A204.1 (cell line): ENCODE measurements around the gene MYB.
"Not testable (repeated sequence)": the region's sequence is repeated elsewhere in the genome, so short reads cannot be mapped to it uniquely, and the experiment has no call there.

ENCODE experiments used
- FAIRE-seq: peaks from 2 replicates; lab custom pipeline; 2012; peaks lifted over from hg19 to GRCh38; lab: Jason Lieb, UNC

The MYB gene

GRCh38 chr6:135180542-135181332, at the start of gene MYB:
TSS of gene MYB (plus strand) at chr6:135181308. CDS start at chr6:135181514, 206 bp downstream.
- no peak for FAIRE-seq

DNA sequence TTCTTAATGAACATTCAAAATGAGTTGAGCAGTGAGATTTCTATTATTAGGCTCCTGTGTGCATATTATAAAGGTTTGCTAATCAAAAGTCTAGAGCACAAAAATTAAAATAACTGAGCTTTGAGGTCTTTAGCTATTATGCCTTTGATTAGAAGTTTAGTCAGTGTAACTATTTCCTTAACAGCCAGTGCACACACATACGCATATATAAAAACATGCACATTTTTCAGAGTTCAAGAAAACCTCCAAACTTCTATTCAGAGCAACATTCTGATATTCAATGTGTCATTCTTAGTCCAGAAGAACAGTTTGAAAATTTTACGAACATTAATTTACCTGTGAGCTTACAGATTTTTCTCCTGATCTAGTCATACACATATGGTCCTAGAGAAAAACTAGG, 48.3 kb upstream of the MYB start:
- FAIRE-seq: no peak

DNA sequence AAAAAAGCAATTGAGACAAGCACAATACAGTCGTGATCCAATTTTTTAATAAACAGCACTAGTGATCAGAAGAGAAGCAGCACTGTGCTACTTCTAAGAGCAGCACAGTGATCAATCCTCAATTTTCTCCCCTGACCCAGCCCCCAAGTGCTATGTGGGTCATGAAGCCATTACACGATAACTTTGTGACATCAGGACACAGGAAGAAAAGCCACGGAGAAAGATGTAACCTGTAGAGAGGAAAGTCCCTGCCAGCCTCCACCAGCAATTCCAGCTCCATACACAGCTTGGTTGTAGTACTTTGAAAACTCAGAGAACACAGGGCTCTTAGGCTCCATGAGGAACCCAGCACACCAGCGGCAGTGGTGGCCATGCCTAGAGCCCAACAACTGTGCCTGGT, 45.3 kb upstream of the MYB start:
- FAIRE-seq: no peak

- FAIRE-seq: no peak
These were observed 43.3 kb upstream of the MYB start for GRCh38 chr6:135137826-135138225.

- no peak for FAIRE-seq
These were observed 39.9 kb upstream of the MYB start for GRCh38 chr6:135141182-135141581.

DNA sequence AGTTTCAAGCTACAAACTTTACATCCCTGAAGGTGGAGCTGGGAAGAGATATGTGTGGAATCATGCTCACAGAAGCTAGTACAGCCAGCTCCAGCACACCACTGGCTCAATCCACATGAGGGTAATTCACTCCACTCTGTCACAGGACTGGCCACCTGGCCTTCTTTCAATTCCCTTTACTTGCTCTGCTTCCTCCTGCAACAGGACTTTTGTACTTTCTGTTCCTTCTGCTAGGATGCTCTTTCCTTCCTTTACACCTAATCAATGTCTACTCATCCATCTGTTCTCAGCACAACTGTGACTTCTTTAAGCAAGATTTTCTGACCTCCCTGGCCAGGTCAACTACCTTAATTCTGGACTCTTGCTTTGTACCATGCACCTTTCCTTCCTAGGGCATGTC, 39.4 kb upstream of the MYB start:
- no peak for FAIRE-seq

DNA sequence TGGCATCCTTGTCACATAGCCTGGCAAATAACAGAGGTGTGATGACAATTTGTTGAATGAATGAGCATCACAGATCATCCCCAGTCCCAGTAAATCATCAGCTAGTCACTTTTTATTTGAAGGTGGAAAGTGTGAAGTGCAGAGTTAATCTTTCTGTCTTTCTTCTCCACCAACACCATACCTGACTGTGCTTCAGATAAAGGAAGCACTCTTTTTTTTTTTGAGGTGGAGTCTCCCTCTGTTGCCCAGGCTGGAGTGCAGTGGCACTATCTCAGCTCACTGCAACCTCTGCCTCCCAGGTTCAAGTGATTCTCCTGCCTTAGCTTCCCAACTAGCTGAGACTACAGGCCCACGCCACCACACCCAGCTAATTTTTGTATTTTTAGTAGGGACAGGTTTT, 38.9 kb upstream of the MYB start:
- FAIRE-seq: not testable (repeated sequence)

- no peak for FAIRE-seq
These were observed 36.4 kb upstream of the MYB start for GRCh38 chr6:135144673-135145062.

DNA sequence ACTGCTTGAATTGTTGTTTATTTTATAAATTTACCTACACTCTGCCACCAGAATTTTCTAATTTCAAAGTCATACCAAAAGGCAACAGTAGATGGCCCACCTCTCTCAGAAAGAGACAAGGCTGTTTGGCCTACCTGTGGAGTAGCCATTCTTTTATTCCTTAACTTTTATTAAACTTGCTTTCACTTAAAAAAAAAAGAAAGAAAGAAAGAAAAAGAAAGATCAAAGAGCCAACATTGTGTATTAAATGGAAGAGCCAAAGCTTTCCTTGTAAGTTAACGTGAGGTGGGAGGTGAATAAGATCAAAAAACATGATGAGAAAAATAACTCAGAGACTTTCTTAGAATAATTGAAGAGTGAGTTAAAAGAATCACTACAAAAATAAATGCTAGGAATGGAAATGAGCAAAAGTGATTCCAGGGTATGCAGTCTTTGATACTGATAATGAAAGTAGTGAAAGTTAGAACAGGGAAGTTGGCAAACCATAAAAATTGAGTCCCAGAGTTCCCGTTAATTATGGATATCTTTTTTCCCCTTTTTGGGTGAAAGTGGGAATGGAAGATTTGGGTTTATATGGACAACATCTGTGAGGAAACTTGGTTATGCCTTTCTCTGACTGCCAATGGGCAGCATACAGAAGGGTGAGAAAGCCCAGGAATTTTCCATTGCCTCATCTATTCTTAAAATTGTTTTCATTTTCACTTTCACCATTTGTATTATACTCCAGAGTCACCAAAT, 35.9 kb upstream of the MYB start:
- peak; percentile 93 for FAIRE-seq

DNA sequence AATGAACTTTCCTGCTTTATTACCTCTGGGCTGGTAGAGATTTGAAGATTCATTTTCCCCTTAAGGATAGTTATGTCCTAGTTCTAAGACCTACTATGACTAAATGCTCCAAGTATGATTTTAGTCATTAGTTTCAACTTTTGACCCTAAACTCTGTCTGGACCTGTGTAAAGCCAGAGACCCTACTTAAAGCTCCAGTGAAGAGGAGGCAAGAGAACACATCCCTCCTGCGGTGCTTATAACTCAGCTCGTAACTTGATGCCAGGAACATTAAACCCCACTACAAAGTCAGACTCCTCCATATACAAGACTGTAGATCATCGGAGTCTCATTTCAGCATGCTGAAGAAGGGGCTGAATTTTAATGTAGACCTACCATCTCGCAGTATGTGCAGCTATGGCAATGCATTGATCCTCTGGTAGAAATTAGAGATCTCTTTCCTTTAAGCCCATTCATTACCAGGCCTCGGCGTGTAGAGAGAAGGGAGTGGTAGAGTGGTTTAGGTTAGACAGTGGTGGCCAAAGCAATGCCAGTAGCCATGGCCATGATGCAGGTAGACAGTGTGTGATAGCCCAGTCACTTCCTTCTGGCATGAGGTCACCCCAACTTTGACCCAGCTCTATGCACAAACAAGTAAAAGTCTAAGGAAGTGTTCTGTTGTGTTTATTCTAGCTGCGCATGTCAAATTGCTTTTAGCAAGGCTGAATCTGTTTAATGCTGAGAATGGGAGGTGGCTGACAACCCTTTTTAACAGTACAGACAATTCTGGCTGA, 34.8 kb upstream of the MYB start:
- FAIRE-seq: no peak

DNA sequence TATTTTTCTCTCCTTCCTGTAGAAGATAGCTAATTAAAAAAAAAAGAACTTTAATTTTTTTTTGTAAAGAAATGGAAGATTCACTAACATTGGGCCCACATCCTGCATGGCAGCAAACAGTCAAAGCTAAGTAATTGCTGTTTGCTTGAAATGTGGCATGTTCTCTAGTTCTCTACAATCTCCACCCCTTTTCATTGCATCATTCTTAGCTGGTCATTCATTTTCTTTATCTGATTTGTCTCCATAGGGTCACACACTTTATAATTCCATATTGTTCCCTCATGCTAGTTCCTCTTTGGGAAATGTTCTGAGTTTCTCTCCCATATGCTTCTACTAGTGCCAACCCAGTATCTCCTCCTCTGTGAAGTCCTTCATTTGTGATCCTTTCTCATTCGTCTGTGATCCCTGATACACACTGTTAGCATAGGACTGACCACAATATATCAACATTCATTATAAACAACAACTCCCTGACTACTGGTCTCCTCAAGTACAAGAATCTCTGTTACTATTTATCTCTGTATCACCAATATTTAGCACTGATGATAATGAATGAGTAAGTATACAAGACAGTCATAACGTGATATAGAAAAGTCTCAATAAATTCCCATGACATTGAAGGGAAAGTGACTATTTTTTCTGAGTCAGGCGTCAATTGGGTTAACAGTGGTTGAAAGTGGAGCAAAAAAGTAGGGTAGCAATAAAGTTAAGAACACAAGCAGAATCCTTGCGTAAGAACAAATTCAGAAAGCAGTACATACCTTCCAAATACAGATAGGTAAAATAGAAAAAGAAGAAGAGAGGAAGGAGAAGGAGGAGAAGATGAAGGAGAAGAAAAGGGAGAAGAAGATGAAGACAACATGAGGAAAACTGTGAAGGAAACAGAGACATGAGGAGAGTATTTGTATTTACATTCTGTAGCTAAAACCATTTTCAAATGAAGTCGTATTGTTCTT, 33.2 kb upstream of the MYB start:
- FAIRE-seq: no peak

GRCh38 chr6:135148889-135149288, 32.2 kb upstream of the MYB start:
- no peak for FAIRE-seq

DNA sequence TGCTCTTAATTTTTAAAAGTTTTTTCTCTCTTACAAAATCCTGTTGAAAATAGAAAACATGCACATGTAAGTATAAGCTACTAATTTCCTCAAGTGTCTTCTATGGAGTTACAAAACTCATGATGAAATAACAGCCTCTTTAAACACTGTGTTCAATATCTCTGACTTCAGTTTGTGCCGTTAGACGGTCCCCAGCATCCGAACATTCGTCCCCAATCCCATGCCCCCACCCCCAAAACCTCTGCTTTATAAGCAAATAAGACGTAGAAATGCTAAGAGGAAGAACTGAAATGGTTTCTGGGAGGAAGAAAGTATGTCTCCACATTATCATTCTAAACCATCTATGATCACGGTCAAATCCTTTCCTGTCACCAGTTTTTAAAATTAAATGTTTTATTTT, 31.7 kb upstream of the MYB start:
- FAIRE-seq: no peak

- FAIRE-seq: not testable (repeated sequence)
These were observed 30.6 kb upstream of the MYB start for GRCh38 chr6:135150481-135150880.

DNA sequence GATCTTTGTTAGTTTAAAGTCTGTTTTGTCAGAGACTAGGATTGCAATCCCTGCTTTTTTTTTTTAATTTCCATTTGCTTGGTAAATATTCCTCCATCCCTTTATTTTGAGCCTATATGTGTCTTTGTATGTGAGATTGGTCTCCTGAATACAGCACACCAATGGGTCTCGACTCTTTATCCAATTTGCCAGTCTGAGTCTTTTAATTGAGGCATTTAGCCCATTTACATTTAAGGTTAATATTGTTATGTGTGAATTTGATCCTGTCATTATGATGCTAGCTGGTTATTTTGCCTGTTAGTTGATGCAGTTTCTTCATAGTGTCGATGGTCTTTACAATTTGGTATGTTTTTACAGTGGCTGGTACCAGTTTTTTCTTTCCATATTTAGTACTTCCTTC, 27.0 kb upstream of the MYB start:
- not testable (repeated sequence) for FAIRE-seq

DNA sequence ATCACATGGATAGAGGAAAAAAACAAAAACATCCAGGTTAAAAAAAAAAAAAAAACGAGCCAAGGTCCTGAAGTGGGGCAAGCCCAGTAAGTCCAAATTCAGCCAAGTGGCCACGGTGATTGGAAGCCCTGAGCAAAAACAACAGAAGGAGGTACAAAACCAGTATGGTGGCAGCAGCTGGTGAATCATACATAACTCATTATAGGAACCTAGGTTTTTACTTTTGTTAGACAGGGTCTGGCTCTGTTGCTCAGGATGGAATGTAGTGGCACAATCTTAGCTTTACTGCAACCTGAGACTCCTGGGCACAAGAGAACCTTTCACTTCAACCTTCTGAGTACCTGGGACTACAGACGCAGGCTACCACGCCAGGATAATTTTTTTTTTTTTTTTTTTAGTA, 22.7 kb upstream of the MYB start:
- no peak for FAIRE-seq

DNA sequence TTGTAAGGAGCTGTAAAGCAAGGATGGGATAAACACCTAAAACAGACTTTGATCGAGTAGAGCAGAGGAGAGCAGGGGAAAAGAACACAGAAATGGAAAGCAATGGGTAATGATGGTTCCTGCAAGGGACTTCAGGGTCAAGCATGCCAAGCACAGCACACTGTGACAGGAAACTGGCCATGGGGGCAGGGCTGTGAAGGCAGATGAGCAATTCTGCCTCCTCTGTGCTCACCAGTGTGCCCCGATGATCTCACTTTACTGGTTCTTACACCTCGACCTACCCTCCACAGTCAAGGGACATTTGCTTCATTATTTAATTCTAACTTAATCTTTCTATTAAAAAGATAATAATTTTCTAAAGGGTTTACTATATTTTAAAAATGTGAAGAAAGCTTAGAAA, 21.6 kb upstream of the MYB start:
- FAIRE-seq: no peak

DNA sequence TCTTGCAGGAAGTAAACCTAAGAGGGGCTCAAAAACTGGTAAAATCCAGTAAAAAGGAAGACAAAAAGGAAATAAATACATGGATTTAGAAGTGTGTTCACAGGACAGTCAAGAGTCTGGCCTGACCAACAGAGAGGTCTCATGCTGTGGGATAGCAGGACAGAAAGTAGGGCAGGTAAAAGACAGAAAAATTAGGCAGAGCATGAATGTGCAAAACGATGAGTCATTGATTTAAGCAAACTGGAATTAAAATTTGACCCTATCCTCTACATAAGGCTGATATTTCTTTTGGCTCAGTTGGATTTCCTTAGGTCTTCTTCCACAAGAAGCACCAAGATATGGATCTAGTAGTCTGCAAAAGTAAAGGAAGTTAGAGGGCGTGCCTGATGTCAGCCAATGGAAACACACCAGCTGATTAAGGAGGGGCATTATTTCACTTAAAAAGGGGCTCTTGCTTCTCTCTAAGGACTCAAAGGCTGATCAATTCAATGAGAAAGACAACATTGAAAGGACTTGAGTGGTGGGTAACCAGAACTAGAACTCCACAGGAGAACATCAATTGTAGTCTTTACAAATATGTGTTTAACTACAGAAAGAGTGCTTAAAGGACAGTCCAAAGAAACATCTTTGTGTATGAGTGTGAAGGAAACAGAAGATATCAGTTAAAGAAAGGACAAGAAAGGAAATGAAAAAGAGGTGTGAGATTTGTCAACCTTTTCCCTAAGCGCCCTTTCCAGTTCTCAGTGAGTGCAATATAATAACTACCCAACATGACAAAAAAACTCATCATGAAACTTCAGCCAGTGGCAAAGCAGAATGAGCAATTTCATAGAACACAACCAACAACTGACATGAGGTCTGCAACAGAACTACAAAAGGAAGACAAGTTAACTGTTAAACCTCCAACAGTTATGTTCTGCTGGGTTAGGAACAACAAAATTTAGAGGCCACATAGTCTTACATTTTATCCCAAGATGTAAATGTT, 19.4 kb upstream of the MYB start:
- FAIRE-seq: no peak

GRCh38 chr6:135162678-135163439, 18.2 kb upstream of the MYB start:
- no peak for FAIRE-seq

DNA sequence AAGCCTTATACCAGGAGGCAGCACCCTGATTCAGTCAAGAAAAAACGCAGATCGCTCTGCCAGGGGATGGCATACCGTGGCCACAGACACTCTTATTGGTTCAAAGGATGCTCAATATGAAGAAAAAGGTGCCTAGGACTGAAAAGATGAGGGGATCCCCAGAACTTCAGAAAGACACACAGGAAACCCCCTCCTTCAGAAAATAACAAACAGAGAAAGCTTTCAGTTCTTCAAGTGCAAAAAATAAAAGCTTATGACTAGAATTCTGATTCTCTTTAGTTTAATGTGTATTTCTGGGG, 17.7 kb upstream of the MYB start:
- FAIRE-seq: no peak
